Stimulated activated CD8-positive, alpha-beta memory T cell treated with anti-CD3 and anti-CD28 coated beads, Interleukin-12 subunit alpha, Interleukin-12 subunit beta, amount 100 ng/mL, for 4 hours (primary cell): ENCODE measurements around the gene KANSL1.

ENCODE experiments used
- DNase-seq: peaks from one replicate; pipeline ENCODE4 v3.0.0-alpha.2; 2020; ENCODE audit warnings: low read depth

Gene KANSL1

DNA sequence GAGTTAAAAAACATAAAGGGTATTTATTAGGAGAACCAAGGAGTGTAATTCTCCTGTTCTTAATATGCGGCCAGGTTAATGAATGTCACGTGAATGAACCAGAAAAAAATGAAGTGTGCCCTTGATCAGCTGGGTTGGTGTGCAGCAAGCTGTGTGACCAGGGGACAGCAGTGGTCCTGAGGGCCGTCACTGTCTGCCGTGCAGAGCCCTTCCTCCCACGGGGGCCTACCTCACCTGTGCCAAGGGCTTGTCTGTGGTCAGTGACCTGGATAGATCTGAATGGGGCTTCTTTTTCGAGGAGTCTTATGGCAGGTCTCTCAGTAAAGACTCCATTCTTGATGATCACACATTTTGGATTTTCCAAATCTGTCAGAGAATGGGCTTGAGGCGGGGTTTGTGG, 211.9 kb downstream of the KANSL1 start:
- no peak for DNase-seq

DNA sequence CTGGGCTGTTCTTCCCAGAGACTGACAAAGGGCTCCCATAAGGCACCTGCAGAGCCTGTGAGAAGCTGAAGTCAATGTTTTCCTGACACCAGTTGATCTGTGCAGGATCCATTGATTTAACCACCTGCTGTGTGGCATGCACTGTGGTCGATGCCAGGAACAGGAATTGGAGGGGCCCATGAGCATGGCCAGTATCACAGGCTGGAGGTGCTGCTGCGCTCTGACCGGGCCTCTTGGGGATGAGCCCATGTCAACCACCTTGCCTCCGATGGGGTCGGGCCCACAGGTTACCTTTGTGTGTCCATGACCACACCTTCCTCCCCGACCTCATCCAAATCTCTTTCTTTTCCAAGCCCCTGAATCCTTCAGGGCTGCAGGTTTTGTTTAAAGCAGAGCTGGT, 212.4 kb downstream of the KANSL1 start:
- DNase-seq: no peak
